ENCODE results near the gene GPR31. TPM values are rescaled to one million over a fixed set of nuclear protein-coding genes. Genes with fewer than 3 reads are reported as not detected.

GPR31 gene
- total RNA-seq, 2 donors from 2014 or later = not detected

- no peak for DNase-seq
- intact Hi-C loops (cut with DNase I) = no loop called here
- no peak for ATAC-seq
Measured at GRCh38 chr6:167108278-167108677, 49.5 kb downstream of the GPR31 start.

DNA sequence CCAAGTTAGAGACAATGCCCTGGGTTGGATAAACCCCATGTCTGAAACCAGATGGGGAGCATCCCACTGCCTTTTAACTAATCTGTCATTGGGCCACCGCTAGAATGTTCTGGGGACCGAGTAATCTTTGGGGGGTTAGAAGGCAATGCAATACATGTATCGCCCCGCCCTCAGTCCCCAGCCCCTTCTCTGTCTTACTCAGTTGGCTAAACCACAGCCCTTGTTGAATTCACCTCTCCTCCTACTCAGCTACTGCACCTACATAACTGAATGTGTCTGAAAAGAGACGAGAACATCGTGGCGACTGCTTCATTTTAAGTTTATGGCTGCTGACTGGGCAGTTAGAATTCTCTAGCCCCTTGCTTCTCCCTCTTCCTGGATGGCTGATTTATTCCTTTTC is 50.0 kb downstream of the GPR31 start:
- ATAC-seq (no peak), DNase-seq (no peak)
- intact Hi-C loops (cut with DNase I) = no loop called here

- DNase-seq = no peak
- intact Hi-C loops (cut with DNase I) = no loop called here
- ATAC-seq = no peak
Measured at GRCh38 chr6:167106406-167106805, 51.4 kb downstream of the GPR31 start.

Other genes with a start within 250 kb of the GPR31 start
- gene RNASET2, start 201.4 kb downstream of the GPR31 start, total RNA-seq = 10 to 100 TPM; 18.3 to 27.9 TPM
- 10 to 100 TPM in 1 of 2 donors, 1 to 10 TPM in 1; 8.9 to 10.2 TPM for gene CEP43, start 158.6 kb downstream of the GPR31 start, total RNA-seq
- not detected for gene CCR6, start 34.9 kb downstream of the GPR31 start, total RNA-seq
- gene UNC93A, start 133.3 kb upstream of the GPR31 start, total RNA-seq = not detected
- not detected for gene TTLL2, start 167.1 kb upstream of the GPR31 start, total RNA-seq